ENCODE data around the gene ARHGAP1. TPM values are rescaled to one million over a fixed set of nuclear protein-coding genes. Genes with fewer than 3 reads are reported as not detected.

Gene ARHGAP1
- total RNA-seq, 1 donor from 2014 or later, result 58.0 TPM

DNA sequence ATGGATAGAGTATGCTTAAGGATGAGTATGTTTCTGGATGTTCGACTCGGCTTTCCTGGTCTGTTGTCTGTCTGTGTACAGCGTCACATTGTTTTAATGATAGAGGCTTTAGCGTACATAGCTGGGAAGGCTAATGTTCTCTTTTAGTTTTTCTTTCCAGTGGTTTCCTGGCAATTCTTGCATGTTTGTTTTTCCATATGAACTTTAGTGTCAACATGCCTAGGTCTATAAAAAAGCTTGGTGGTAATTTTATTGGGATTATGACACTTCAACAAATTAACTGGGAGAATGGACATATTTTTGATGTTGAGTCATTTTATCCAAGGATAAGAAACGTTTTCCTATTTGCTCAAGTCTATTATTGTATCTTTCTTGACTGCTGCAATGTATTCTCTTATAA is 36.2 kb upstream of the ARHGAP1 start:
- intact Hi-C loops (cut with micrococcal nuclease), result no loop called here
- Mint-ChIP-seq H3K36me3 (ENCODE audit: low read depth) (peaks cover 4% of the 10 kb centered on the region), H3K4me3 (no peak overlapping the region), H3K9me3 (no peaks in the 10 kb centered on the region), H3K27me3 (no peaks in the 10 kb centered on the region), H3K27ac (no peak overlapping the region), H3K4me1 (no peaks in the 10 kb centered on the region)
- CTCF ChIA-PET, result no interaction called here
- TF ChIP-seq, protein P1, sequence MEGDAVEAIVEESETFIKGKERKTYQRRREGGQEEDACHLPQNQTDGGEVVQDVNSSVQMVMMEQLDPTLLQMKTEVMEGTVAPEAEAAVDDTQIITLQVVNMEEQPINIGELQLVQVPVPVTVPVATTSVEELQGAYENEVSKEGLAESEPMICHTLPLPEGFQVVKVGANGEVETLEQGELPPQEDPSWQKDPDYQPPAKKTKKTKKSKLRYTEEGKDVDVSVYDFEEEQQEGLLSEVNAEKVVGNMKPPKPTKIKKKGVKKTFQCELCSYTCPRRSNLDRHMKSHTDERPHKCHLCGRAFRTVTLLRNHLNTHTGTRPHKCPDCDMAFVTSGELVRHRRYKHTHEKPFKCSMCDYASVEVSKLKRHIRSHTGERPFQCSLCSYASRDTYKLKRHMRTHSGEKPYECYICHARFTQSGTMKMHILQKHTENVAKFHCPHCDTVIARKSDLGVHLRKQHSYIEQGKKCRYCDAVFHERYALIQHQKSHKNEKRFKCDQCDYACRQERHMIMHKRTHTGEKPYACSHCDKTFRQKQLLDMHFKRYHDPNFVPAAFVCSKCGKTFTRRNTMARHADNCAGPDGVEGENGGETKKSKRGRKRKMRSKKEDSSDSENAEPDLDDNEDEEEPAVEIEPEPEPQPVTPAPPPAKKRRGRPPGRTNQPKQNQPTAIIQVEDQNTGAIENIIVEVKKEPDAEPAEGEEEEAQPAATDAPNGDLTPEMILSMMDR (IDR thresholded peaks at IDR 0.05), result no peak
- ATAC-seq (ENCODE audit: low read depth) (no peak), DNase-seq (no peak)
- POLR2A ChIA-PET, result no interaction called here

DNA sequence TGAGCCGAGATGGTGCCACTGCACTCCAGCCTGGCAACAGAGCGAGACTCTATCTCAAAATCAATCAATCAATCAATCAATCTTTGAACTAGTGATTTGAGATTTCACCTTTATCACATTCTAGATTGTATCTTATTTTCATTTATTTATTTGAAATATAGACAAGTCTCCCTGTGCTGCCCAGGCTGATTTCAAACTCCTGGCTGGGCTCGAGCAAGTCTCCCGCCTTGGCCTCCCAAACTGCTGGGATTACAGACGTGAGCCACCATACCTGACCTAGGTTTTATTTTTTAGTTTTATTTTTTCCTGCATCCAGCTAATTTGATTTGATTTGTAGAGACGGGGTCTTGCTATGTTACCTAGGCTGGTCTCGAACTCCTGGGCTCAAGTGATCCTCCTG is 35.7 kb upstream of the ARHGAP1 start:
- no peak for ATAC-seq (ENCODE audit: low read depth)
- H3K4me3 Mint-ChIP-seq, result no peak overlapping the region
- no peaks in the 10 kb centered on the region for H3K36me3 Mint-ChIP-seq (ENCODE audit: low read depth)
- no peak overlapping the region for H3K27ac Mint-ChIP-seq
- H3K27me3 Mint-ChIP-seq, result no peaks in the 10 kb centered on the region
- H3K4me1 Mint-ChIP-seq, result no peaks in the 10 kb centered on the region
- H3K9me3 Mint-ChIP-seq, result no peaks in the 10 kb centered on the region
- ChIA-PET POLR2A (no interaction called here), CTCF (no interaction called here)
- intact Hi-C loops (cut with micrococcal nuclease), result no loop called here
- TF ChIP-seq, protein P1 (IDR thresholded peaks at IDR 0.05), result no peak
- DNase-seq, result no peak

GRCh38 chr11:46733234-46733633 is 32.8 kb upstream of the ARHGAP1 start:
- intact Hi-C loops (cut with micrococcal nuclease), result no loop called here
- Mint-ChIP-seq H3K27ac (no peak overlapping the region), H3K27me3 (no peaks in the 10 kb centered on the region), H3K36me3 (ENCODE audit: low read depth) (no peaks in the 10 kb centered on the region), H3K4me3 (no peak overlapping the region), H3K4me1 (no peaks in the 10 kb centered on the region), H3K9me3 (no peaks in the 10 kb centered on the region)
- TF ChIP-seq, protein P1 (IDR thresholded peaks at IDR 0.05), result no peak
- ChIA-PET POLR2A (no interaction called here), CTCF (no interaction called here)
- ATAC-seq (ENCODE audit: low read depth) (no peak), DNase-seq (no peak)

DNA sequence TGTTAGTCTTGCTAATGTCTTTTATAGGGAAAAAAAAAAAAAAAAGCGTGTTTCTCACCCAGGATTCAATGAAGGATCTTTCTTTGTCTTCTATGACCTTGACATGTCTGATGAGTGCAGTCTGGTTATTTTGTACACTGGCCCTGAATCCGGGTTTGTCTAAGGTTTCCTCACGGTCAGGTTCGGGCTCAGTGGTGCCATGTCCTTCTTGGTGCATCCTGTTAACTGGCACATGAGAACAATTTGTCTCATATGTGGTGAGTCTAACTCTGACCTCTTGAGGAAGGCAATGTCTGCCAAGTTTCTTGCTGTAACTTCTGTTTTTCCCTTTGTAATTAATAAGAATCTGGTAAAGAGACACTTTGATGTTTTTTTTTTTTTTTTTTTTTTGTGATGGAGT is 31.1 kb upstream of the ARHGAP1 start:
- TF ChIP-seq, protein P1 (IDR thresholded peaks at IDR 0.05), result no peak
- intact Hi-C loops (cut with micrococcal nuclease), result no loop called here
- H3K27ac Mint-ChIP-seq, result no peak overlapping the region
- ATAC-seq (ENCODE audit: low read depth), result no peak
- POLR2A ChIA-PET, result no interaction called here
- no peaks in the 10 kb centered on the region for H3K4me1 Mint-ChIP-seq
- CTCF ChIA-PET, result no interaction called here
- DNase-seq, result no peak
- no peaks in the 10 kb centered on the region for H3K9me3 Mint-ChIP-seq
- no peaks in the 10 kb centered on the region for H3K27me3 Mint-ChIP-seq
- no peaks in the 10 kb centered on the region for H3K36me3 Mint-ChIP-seq (ENCODE audit: low read depth)
- H3K4me3 Mint-ChIP-seq, result no peak overlapping the region

- no peak overlapping the region for H3K4me3 Mint-ChIP-seq
- intact Hi-C loops (cut with micrococcal nuclease), result no loop called here
- TF ChIP-seq, protein P1 (IDR thresholded peaks at IDR 0.05), result no peak
- no peaks in the 10 kb centered on the region for H3K36me3 Mint-ChIP-seq (ENCODE audit: low read depth)
- DNase-seq (no peak), ATAC-seq (ENCODE audit: low read depth) (no peak)
- H3K27ac Mint-ChIP-seq, result no peak overlapping the region
- CTCF ChIA-PET, result no interaction called here
- no peaks in the 10 kb centered on the region for H3K27me3 Mint-ChIP-seq
- no peaks in the 10 kb centered on the region for H3K4me1 Mint-ChIP-seq
- POLR2A ChIA-PET, result interaction anchor here (0.6 kb wide), 1 partner anchor 1030 kb away, joined by 7 read pairs; no protein-coding TSS in a partner anchor
- no peaks in the 10 kb centered on the region for H3K9me3 Mint-ChIP-seq
These were observed 28.9 kb upstream of the ARHGAP1 start for GRCh38 chr11:46729110-46730027.
